HG02610 (cell line): ENCODE results near the gene ADGRG6.

Experiments used
- ATAC-seq: cut with Tn5 transposase; IDR thresholded peaks from one replicate; pipeline ENCODE4 v1.9.1; 2021; ENCODE audit warnings: mild to moderate bottlenecking, moderate library complexity; ENCODE audit not compliant: unreplicated experiment

Gene ADGRG6

GRCh38 chr6:142320366-142320765 lies 18.6 kb downstream of the ADGRG6 start:
- ATAC-seq: no peak

GRCh38 chr6:142321451-142321850 lies 19.6 kb downstream of the ADGRG6 start:
- ATAC-seq: no peak

GRCh38 chr6:142322066-142322465 lies 20.3 kb downstream of the ADGRG6 start:
- ATAC-seq: no peak

GRCh38 chr6:142322504-142323198 lies 20.8 kb downstream of the ADGRG6 start:
- no peak for ATAC-seq

DNA sequence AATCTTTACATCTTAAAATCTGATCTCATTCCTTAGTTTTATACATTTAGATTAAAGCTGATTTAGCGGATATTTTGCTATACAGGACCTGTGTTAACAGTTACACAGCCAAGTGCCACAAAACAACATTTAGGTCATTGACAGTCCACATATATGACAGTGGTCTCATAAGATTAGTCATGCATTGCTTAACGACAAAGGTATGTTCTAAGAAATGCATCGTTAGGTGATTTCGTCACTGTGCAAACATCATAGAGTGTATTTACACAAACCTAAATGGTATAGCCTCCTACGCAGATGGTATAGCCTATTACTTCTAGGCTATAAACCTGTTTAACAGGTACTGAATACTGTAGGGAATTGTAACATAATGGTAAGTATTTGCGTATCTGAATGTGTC lies 21.6 kb downstream of the ADGRG6 start:
- no peak for ATAC-seq

DNA sequence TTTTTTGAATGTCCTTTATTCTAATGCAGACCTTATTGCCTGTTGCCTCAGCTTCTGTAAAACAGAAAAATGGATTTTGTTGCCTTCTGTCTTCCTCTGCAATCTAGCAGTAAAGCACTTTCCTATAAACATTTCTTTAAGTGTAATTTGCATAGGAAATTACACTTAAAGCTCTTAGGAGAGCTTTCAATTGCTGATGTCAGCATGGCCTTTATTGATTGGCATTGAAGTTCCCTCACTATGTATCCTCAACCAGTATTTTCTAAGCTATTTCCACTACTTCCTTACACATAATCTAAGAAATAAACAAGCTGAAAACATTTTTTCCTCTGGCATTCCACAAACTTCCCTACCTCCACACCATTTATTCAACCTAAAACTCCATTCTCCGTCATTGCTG lies 22.3 kb downstream of the ADGRG6 start:
- no peak for ATAC-seq

- no peak for ATAC-seq
These were observed 23.3 kb downstream of the ADGRG6 start for GRCh38 chr6:142325111-142325510.

- ATAC-seq: no peak
These were observed 24.7 kb downstream of the ADGRG6 start for GRCh38 chr6:142326540-142326939.

DNA sequence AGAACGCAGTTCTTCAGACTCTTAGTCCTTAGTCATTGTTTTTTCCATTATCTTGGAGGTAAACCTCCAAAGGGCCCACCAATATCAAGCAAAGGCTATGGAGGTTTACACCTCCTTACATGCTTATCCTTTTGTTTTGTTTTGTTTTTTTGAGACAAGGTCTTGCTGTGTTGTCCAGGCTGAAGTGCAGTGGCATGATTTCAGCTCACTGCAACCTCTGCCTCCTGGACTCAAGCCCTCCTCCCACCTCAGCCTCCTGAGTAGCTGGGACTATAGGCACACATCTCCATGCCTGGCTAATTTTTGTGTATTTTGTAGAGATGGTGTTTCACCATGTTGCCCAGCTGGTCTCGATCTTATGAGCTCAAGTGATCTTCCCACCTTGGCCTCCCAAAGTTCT lies 26.3 kb downstream of the ADGRG6 start:
- no peak for ATAC-seq

- ATAC-seq: no peak
These were observed 27.8 kb downstream of the ADGRG6 start for GRCh38 chr6:142329486-142330113.

DNA sequence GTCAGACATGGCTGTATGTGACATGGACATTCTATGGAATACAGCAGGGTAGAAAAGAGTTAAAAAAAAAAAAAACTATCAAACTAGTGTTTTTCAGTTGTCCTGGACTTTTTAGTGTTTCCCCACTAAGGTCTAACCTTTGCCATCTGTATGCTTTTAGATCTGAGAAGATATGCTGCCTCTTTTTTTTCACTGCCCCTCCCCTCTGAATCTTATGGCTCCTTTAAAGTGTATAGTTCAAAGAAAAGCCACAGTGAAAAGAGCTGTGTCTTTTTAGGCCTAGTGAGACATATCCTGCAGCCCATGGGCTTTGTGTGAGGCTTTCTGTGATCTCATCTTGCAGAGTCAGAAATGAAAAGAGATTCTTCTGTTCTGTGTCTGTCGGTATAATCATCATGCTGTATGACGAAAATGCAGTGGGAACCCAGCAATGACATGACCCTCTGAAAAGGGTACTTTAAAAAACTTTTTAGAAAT lies 29.3 kb downstream of the ADGRG6 start:
- ATAC-seq: no peak

GRCh38 chr6:142331601-142332000 lies 29.8 kb downstream of the ADGRG6 start:
- ATAC-seq: no peak

- no peak for ATAC-seq
These were observed 30.7 kb downstream of the ADGRG6 start for GRCh38 chr6:142332393-142333098.

DNA sequence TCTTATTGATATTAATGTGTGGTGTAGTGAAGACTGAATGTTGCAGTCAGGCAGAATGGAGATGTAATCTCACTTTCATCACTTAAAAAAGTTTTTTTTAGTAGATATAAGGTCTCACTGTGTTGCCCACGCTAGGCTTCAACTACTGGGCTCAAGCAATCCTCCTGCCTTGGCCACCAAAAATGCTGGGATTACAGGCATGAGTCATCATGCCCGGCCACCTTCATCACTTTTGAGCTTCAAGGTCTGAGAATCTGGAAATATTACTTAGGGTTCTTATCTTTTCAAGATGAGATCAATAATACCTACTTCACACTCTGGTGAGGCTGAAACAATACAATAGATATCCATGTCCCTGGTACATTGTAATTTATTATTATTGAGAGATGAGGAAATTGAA lies 31.6 kb downstream of the ADGRG6 start:
- no peak for ATAC-seq

GRCh38 chr6:142334294-142334693 lies 32.5 kb downstream of the ADGRG6 start:
- ATAC-seq: no peak

DNA sequence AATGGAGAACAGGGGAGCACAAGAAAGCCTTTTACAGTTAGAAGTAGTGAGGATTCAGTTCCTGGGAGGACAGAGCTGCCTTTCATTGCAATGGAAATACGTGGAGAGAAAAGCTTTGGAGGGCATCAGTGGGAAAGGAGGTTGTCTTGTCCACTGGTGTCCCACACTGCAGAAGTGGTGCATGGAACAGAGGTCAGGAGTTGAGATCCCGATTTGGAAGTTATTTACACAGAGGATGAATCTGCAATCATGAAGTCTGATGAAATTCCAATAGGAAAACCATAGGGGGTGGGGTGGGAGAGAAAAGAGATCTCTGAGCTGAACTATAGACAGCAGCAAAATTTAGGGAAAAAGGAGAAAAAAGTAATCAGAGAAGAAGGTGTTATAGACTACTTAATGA lies 33.6 kb downstream of the ADGRG6 start:
- ATAC-seq: no peak

DNA sequence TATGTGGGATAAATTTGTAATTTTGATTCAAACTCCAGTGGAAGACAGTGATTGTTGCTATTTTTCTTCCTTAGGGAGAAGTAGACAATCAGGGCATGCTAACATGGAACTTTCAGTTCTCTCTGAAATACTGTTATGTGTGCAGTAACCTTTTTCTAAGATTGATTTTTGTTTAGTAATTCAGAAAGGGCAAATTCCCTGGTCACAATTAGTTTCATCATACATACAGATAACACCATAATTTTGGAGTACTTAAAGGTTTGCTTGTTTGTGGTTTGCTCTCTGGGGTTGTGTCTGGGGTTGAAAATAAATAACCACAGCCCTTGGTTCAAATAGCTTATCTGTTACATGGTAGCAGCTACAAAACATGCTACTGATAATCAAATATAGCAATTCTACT lies 34.4 kb downstream of the ADGRG6 start:
- ATAC-seq: no peak

- no peak for ATAC-seq
These were observed 35.0 kb downstream of the ADGRG6 start for GRCh38 chr6:142336787-142337186.

DNA sequence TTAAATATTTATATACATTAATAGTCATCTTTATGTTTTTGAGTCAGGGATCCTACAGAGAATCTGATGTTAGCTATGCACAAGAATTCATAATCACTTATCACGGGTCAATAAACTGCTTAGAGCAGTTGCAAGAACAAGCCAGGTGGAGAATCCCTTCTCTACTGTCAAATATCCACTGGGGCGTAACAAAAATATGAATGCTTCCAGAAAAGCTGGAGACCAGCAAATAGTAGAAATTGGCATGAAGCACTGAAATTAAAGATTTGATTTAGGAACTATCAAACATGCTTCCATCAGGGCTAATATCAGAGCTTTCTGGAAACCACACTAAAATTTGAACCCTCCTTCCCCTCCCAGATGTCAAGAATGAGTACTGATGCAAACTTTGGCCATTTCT lies 37.3 kb downstream of the ADGRG6 start:
- ATAC-seq: no peak

- ATAC-seq: no peak
These were observed 38.3 kb downstream of the ADGRG6 start for GRCh38 chr6:142339968-142340658.

GRCh38 chr6:142341855-142342330 lies 40.1 kb downstream of the ADGRG6 start:
- ATAC-seq: no peak
